HG03378 (cell line): ENCODE results near the gene WDR18.

ENCODE experiments used
- ATAC-seq: cut with Tn5 transposase; IDR thresholded peaks from one replicate; pipeline ENCODE4 v1.9.1; 2021; ENCODE audit warnings: mild to moderate bottlenecking, moderate library complexity; ENCODE audit not compliant: unreplicated experiment

WDR18 gene

DNA sequence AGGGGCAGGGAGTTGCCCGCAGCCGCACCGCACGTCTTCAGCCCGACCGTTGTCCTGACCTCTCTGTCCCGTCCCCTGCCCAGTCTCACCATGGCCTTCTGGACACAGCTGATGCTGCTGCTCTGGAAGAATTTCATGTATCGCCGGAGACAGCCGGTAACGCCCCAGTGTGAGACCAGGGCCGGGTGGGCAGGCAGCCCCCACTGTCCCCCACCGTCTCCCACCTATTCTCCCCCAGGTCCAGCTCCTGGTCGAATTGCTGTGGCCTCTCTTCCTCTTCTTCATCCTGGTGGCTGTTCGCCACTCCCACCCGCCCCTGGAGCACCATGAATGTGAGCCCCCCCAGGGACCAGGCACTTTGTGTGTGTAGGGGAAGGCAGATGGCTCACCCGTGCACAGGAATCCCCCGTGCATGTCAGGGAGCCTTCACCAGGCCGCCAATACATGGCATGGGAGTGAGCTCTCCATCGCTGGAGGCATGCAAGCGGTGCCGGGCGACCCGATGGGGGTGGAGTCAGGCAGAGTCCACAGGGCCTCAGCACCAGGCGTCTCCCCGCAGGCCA lies 57.2 kb downstream of the WDR18 start:
- no peak for ATAC-seq

DNA sequence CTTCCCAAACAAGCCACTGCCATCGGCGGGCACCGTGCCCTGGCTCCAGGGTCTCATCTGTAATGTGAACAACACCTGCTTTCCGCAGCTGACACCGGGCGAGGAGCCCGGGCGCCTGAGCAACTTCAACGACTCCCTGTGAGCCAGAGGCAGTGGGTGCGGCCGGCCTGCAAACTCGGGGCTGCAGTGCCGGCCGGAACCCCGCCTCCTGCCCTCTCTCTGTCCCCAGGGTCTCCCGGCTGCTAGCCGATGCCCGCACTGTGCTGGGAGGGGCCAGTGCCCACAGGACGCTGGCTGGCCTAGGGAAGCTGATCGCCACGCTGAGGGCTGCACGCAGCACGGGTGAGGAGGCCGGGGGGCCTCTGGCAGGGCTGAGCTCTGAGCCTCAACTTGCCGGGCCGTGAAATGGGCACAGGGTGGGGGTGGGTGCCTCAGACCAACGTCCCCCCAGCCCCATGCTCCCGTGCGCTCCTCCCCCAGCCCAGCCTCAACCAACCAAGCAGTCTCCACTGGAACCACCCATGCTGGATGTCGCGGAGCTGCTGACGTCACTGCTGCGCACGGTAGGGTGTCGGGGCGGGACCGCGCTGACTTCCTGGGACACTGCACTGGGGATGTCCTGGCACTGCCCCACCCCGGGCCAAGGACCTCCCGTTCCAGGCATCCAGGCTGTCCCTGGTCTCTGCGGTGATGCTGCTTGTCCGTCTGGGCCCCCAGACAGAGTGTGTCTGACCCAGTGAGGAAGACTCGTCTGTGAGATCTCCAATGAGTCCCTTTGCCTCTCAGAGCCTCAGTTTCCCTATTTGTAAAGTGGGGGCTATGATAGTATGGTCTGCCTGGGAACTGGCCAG lies 57.9 kb downstream of the WDR18 start:
- no peak for ATAC-seq

DNA sequence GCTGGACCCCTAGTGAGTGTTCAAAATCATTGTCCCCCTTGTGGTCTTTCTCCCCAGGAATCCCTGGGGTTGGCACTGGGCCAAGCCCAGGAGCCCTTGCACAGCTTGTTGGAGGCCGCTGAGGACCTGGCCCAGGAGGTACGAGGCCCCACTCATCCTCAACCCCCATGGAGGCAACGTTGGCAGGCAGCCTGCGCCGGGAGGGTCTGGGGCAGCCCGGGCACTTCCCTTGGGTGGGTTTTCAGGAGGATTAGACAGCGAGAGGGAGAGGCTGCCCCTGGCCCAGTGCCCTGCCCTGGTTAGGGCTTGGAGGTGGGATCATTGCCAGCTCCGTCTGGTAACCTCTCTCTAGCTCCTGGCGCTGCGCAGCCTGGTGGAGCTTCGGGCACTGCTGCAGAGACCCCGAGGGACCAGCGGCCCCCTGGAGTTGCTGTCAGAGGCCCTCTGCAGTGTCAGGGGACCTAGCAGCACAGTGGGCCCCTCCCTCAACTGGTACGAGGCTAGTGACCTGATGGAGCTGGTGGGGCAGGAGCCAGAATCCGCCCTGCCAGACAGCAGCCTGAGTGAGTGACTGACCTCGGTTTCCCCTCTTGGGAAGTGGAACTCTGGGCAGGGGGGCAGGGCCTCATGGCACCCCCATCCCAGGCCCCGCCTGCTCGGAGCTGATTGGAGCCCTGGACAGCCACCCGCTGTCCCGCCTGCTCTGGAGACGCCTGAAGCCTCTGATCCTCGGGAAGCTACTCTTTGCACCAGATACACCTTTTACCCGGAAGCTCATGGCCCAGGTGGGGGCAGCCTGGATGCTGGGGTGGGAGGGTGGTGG lies 58.8 kb downstream of the WDR18 start:
- ATAC-seq, result no peak
